WTC11 (cell line): Measurements from ENCODE around the gene GGT1. TPM values are rescaled to one million over a fixed set of nuclear protein-coding genes. Genes with fewer than 3 reads are reported as not detected.
A peak's percentile ranks its signal among the peaks of the same experiment; 100 is the strongest.

Experiments
- ATAC-seq: fragments of 200-7000 bp; cut with Tn5 transposase; 2 replicates; pipeline ENCODE4 v1.10.0; 2021; ENCODE audit warnings: mild to moderate bottlenecking, moderate library complexity
- CTCF ChIA-PET: fragments of 300-600 bp; sonication (Branson Sonifier 250); formaldehyde crosslinking; loops from one replicate; lab custom pipeline; 2021; ENCODE audit warnings: antibody characterized with exemption; lab: Charles Lee
- POLR2A ChIA-PET: fragments of 350-600 bp; sonication (Branson Sonifier 250); formaldehyde crosslinking; loops from one replicate; lab custom pipeline; 2021; ENCODE audit warnings: antibody characterized with exemption; lab: Charles Lee
- DNase-seq: peaks from one replicate; pipeline ENCODE4 v3.0.0; 2021; ENCODE audit warnings: low spot score
- H3K27ac Mint-ChIP-seq: 2 replicates; pipeline ENCODE4 v1.8.0; 2021; ENCODE audit warnings: mixed read lengths
- H3K27me3 Mint-ChIP-seq: 2 replicates; pipeline ENCODE4 v1.8.0; 2021; ENCODE audit warnings: low read depth, mild to moderate bottlenecking, moderate library complexity, mixed read lengths
- H3K36me3 Mint-ChIP-seq: 2 replicates; pipeline ENCODE4 v1.8.0; 2021; ENCODE audit warnings: mixed read lengths
- H3K4me1 Mint-ChIP-seq: 2 replicates; pipeline ENCODE4 v1.8.0; 2022; ENCODE audit warnings: mixed read lengths
- H3K4me3 Mint-ChIP-seq: 2 replicates; pipeline ENCODE4 v1.8.0; 2021; ENCODE audit warnings: mild to moderate bottlenecking, moderate library complexity, mixed read lengths
- H3K9me3 Mint-ChIP-seq: 2 replicates; pipeline ENCODE4 v1.8.0; 2021; ENCODE audit warnings: mixed read lengths
- ATF2 ChIP-seq: sonication (generic); formaldehyde crosslinking; IDR thresholded peaks from 2 replicates; pipeline ENCODE4 v1.8.1; 2022; ENCODE audit warnings: low read depth, missing genetic modification reagents, borderline replicate concordance
- CDX4 ChIP-seq: fragments of 250-450 bp; sonication (Bioruptor Pico); IDR thresholded peaks from 2 replicates; pipeline ENCODE4 v1.9.0; 2021; ENCODE audit warnings: moderate library complexity, mild to moderate bottlenecking, inconsistent platforms, borderline replicate concordance
- CREB1 ChIP-seq: sonication (generic); formaldehyde crosslinking; IDR thresholded peaks from 2 replicates; pipeline ENCODE4 v1.8.0; 2023; ENCODE audit warnings: mild to moderate bottlenecking, missing genetic modification reagents
- CREM ChIP-seq: sonication (generic); formaldehyde crosslinking; IDR thresholded peaks from 2 replicates; pipeline ENCODE4 v1.8.1; 2022; ENCODE audit warnings: mild to moderate bottlenecking, missing genetic modification reagents, moderate library complexity
- E2F4 ChIP-seq: sonication (generic); formaldehyde crosslinking; IDR thresholded peaks from 2 replicates; pipeline ENCODE4 v1.8.1; 2022; ENCODE audit warnings: low read depth, mild to moderate bottlenecking, moderate library complexity, missing genetic modification reagents, borderline replicate concordance
- E2F5 ChIP-seq: sonication (generic); formaldehyde crosslinking; IDR thresholded peaks from 2 replicates; pipeline ENCODE4 v1.8.1; 2022; ENCODE audit warnings: mild to moderate bottlenecking, moderate library complexity, missing genetic modification reagents
- ESRRA ChIP-seq: sonication (generic); formaldehyde crosslinking; IDR thresholded peaks from 2 replicates; pipeline ENCODE4 v1.8.1; 2022; ENCODE audit warnings: mild to moderate bottlenecking, missing genetic modification reagents, borderline replicate concordance
- ETV6 ChIP-seq: sonication (generic); formaldehyde crosslinking; IDR thresholded peaks from 2 replicates; pipeline ENCODE4 v1.8.1; 2022; ENCODE audit warnings: mild to moderate bottlenecking, missing genetic modification reagents
- FOXP4 ChIP-seq: sonication (generic); formaldehyde crosslinking; IDR thresholded peaks from 2 replicates; pipeline ENCODE4 v1.8.0; 2022; ENCODE audit warnings: mild to moderate bottlenecking, missing genetic modification reagents
- KAT7 ChIP-seq: sonication (generic); formaldehyde crosslinking; IDR thresholded peaks from 2 replicates; pipeline ENCODE4 v1.8.1; 2023; ENCODE audit warnings: missing genetic modification reagents, mild to moderate bottlenecking, borderline replicate concordance
- MAX ChIP-seq: sonication (generic); formaldehyde crosslinking; IDR thresholded peaks from 2 replicates; pipeline ENCODE4 v1.8.0; 2022; ENCODE audit warnings: mild to moderate bottlenecking, missing genetic modification reagents
- NR1H2 ChIP-seq: sonication (generic); formaldehyde crosslinking; IDR thresholded peaks from 2 replicates; pipeline ENCODE4 v1.9.0; 2021; ENCODE audit warnings: mild to moderate bottlenecking, moderate library complexity, missing genetic modification reagents
- NR2C2 ChIP-seq: sonication (generic); formaldehyde crosslinking; IDR thresholded peaks from 2 replicates; pipeline ENCODE4 v1.8.0; 2022; ENCODE audit warnings: mild to moderate bottlenecking, missing genetic modification reagents
- TCF7 ChIP-seq: sonication (generic); formaldehyde crosslinking; IDR thresholded peaks from 2 replicates; pipeline ENCODE4 v1.8.0; 2022; ENCODE audit warnings: mild to moderate bottlenecking, low read depth, missing genetic modification reagents, moderate library complexity
- TEAD4 ChIP-seq: sonication (generic); formaldehyde crosslinking; IDR thresholded peaks from 2 replicates; pipeline ENCODE4 v1.8.0; 2022; ENCODE audit warnings: mild to moderate bottlenecking, missing genetic modification reagents
- TP53 ChIP-seq: sonication (generic); formaldehyde crosslinking; IDR thresholded peaks from 2 replicates; pipeline ENCODE4 v1.8.1; 2023; ENCODE audit warnings: mild to moderate bottlenecking, missing genetic modification reagents
- USF2 ChIP-seq: sonication (generic); formaldehyde crosslinking; IDR thresholded peaks from 2 replicates; pipeline ENCODE4 v1.8.1; 2023; ENCODE audit warnings: mild to moderate bottlenecking, missing genetic modification reagents, moderate library complexity
- ZNF263 ChIP-seq: sonication (generic); formaldehyde crosslinking; IDR thresholded peaks from 2 replicates; pipeline ENCODE4 v1.8.1; 2022; ENCODE audit warnings: low read depth, mild to moderate bottlenecking, moderate library complexity, missing genetic modification reagents
- total RNA-seq: library from RNA; stranded (reverse); gene quantifications from 3 replicates; pipeline ENCODE4 v1.2.3, GENCODE V29; 2021

The GGT1 gene
- total RNA-seq, 1 experiment from 2014 or later: 33.7 TPM

GRCh38 chr22:24564376-24565058 is 38.5 kb upstream of the GGT1 start (continued):
- TF ChIP-seq TCF7 (CRISPR knock-in tag): no peak
- no peak for TF ChIP-seq ESRRA
- TF ChIP-seq NR1H2: no peak
- TF ChIP-seq ZNF263 (CRISPR knock-in tag): no peak
- TF ChIP-seq TEAD4 (CRISPR knock-in tag): no peak
- TF ChIP-seq E2F5: no peak

GRCh38 chr22:24565077-24565476 is 37.9 kb upstream of the GGT1 start:
- TF ChIP-seq E2F4 (CRISPR knock-in tag): no peak
- no peak for TF ChIP-seq KAT7 (CRISPR knock-in tag)
- TF ChIP-seq MAX (CRISPR knock-in tag): no peak
- TF ChIP-seq CREB1 (CRISPR knock-in tag): no peak
- TF ChIP-seq CDX4 (CRISPR knock-in tag): no peak
- TF ChIP-seq ETV6 (CRISPR knock-in tag): no peak
- TF ChIP-seq ATF2 (CRISPR knock-in tag): no peak
- TF ChIP-seq, all 79 proteins: peak for 0
- no peak for DNase-seq
- H3K27me3 Mint-ChIP-seq: no peaks in the 10 kb centered on the region
- CTCF ChIA-PET: no interaction called here
- no peak for ATAC-seq
- POLR2A ChIA-PET: interaction anchor here (1.6 kb wide), 1 partner anchor 9 kb away, joined by 6 read pairs; the partner anchor contains the start of genes GUCD1 and SNRPD3
- H3K4me1 Mint-ChIP-seq: no peaks in the 10 kb centered on the region
- no peaks in the 10 kb centered on the region for H3K9me3 Mint-ChIP-seq
- H3K36me3 Mint-ChIP-seq: peaks cover 47% of the 10 kb centered on the region
- H3K27ac Mint-ChIP-seq: no peak overlapping the region
- no peak overlapping the region for H3K4me3 Mint-ChIP-seq

- Mint-ChIP-seq H3K4me3 (no peak overlapping the region), H3K27ac (peak overlapping the region; percentile 51; the same call in 1 of the 2 replicates), H3K9me3 (no peaks in the 10 kb centered on the region), H3K4me1 (no peaks in the 10 kb centered on the region), H3K36me3 (peaks cover 53% of the 10 kb centered on the region), H3K27me3 (no peaks in the 10 kb centered on the region)
- CTCF ChIA-PET: interaction anchor here (0.7 kb wide), 1 partner anchor 145 kb away, joined by 5 read pairs; no protein-coding TSS in a partner anchor
- no peak for ATAC-seq
- DNase-seq: no peak
- POLR2A ChIA-PET: interaction anchor here (0.7 kb wide), 1 partner anchor 17 kb away, joined by 3 read pairs; no protein-coding TSS in a partner anchor
- no peak for TF ChIP-seq CREM (CRISPR knock-in tag)
- TF ChIP-seq NR2C2 (CRISPR knock-in tag): no peak
- no peak for TF ChIP-seq TP53 (CRISPR knock-in tag)
- TF ChIP-seq FOXP4 (CRISPR knock-in tag): no peak
- no peak for TF ChIP-seq USF2 (CRISPR knock-in tag)
- TF ChIP-seq, all 79 proteins: peak for 0
These were observed 36.0 kb upstream of the GGT1 start for GRCh38 chr22:24566899-24567511.
